ENCODE data around the gene CYTL1. TPM values are rescaled to one million over a fixed set of nuclear protein-coding genes. Genes with fewer than 3 reads are reported as not detected.

Gene CYTL1
- total and polyA plus RNA-seq, 2 of the 13 experiments (the other 11 are each of a cell fraction or from before 2014, with no cell fraction given), result not detected

GRCh38 chr4:5037553-5038551 is 18.6 kb upstream of the CYTL1 start:
- Histone ChIP-seq H3K27ac (ENCODE audit: extremely low read length, insufficient read depth, low read length) (no peak overlapping the region), H3K4me3 (replicated peaks in 1 of 3; ENCODE audit: insufficient read depth in 1 of 3, low read depth in 2 of 3, low read length in 3 of 3) (no peak overlapping the region), H3K27me3 (ENCODE audit: control insufficient read depth in 1 of 2, insufficient read depth in 2 of 2, low read length in 2 of 2) (peaks cover 0 to 10% of the 10 kb centered on the region in 2 experiments; a peak in 2 of 5 replicates), H2AFZ (ENCODE audit: low read length) (no peak overlapping the region), H3K36me3 (replicated peaks in 1 of 2; ENCODE audit: control insufficient read depth in 1 of 2, insufficient read depth in 2 of 2, low read length in 2 of 2) (no peaks in the 10 kb centered on the region), H4K20me1 (ENCODE audit: insufficient read depth, low read length) (no peaks in the 10 kb centered on the region), H3K4me2 (ENCODE audit: low read depth, low read length) (no peak overlapping the region), H3K9ac (ENCODE audit: insufficient read depth, low read depth, low read length) (no peak overlapping the region), H3K79me2 (ENCODE audit: insufficient read depth, low read length) (no peaks in the 10 kb centered on the region), H3K4me1 (ENCODE audit: insufficient read depth, low read length) (no peaks in the 10 kb centered on the region), H3K9me3 (ENCODE audit: low read length) (no peaks in the 10 kb centered on the region)
- intact Hi-C loops (cut with micrococcal nuclease; ENCODE audit: unreplicated experiment) (no loop called here), in situ Hi-C loops (cut with HindIII; ENCODE audit: extremely low pct_ligation_motif_present, low pct_unique_long_range_greater_than_20kb) (no loop called here)
- no peak; the same call in 2 of the 3 replicates for ATAC-seq
- BruUV-seq (replicated peaks), result no TSS peak
- no peak for TF ChIP-seq ASH2L (IDR thresholded peaks at IDR 0.05; ENCODE audit: insufficient read length, low read depth, low read length)
- TF ChIP-seq ETV5 (CRISPR knock-in tag; IDR thresholded peaks at IDR 0.05; ENCODE audit: borderline replicate concordance), result no peak
- TF ChIP-seq ZNF614 (CRISPR knock-in tag; IDR thresholded peaks at IDR 0.05; ENCODE audit: borderline replicate concordance), result no peak
- no peak for TF ChIP-seq ZBTB44 (CRISPR knock-in tag; IDR thresholded peaks at IDR 0.05)
- TF ChIP-seq CEBPB (IDR thresholded peaks at IDR 0.05; ENCODE audit: borderline replicate concordance, low read depth, low read length), result peak; percentile 78; the same call in 1 of the 2 replicates
- TF ChIP-seq SIX1 (CRISPR knock-in tag; IDR thresholded peaks at IDR 0.05; ENCODE audit: borderline replicate concordance), result no peak
- TF ChIP-seq KLF11 (CRISPR knock-in tag; IDR thresholded peaks at IDR 0.05), result no peak
- no peak for TF ChIP-seq GATAD1 (CRISPR knock-in tag; IDR thresholded peaks at IDR 0.05)
- TF ChIP-seq ZNF580 (CRISPR knock-in tag; IDR thresholded peaks at IDR 0.05; ENCODE audit: borderline replicate concordance, low read depth), result no peak
- no peak for TF ChIP-seq PATZ1 (CRISPR knock-in tag; IDR thresholded peaks at IDR 0.05)
- no peak for TF ChIP-seq ZNF678 (CRISPR knock-in tag; IDR thresholded peaks at IDR 0.05)
- no peak for TF ChIP-seq CREM (IDR thresholded peaks at IDR 0.05)
- TF ChIP-seq CREM (CRISPR knock-in tag; IDR thresholded peaks at IDR 0.05), result no peak
- no peak for TF ChIP-seq RFXAP (CRISPR knock-in tag; IDR thresholded peaks at IDR 0.05; ENCODE audit: borderline replicate concordance)
- TF ChIP-seq CEBPG (CRISPR knock-in tag; IDR thresholded peaks at IDR 0.05), result 0 out of 2 replicates have a peak, but pooled peaks have one; percentile 24
- no peak for TF ChIP-seq KDM4B (CRISPR knock-in tag; IDR thresholded peaks at IDR 0.05)
- WGBS (ENCODE audit: low lambda C conversion rate), result 13% methylated on average over 8 of the region's 8 CpGs
- peak; percentile 38 for DNase-seq (ENCODE audit: low spot score)
- POLR2A ChIA-PET, result no interaction called here
- CTCF ChIA-PET (ENCODE audit: low intra/inter-chr PET ratio, low total read pairs), result no interaction called here
- FAIRE-seq, result no peak
